HG02763 (cell line): ENCODE results near the gene FLRT1.

Experiments used
- ATAC-seq: cut with Tn5 transposase; IDR thresholded peaks from one replicate; pipeline ENCODE4 v1.9.1; 2021; ENCODE audit warnings: mild to moderate bottlenecking, moderate library complexity; ENCODE audit not compliant: unreplicated experiment

The FLRT1 gene

DNA sequence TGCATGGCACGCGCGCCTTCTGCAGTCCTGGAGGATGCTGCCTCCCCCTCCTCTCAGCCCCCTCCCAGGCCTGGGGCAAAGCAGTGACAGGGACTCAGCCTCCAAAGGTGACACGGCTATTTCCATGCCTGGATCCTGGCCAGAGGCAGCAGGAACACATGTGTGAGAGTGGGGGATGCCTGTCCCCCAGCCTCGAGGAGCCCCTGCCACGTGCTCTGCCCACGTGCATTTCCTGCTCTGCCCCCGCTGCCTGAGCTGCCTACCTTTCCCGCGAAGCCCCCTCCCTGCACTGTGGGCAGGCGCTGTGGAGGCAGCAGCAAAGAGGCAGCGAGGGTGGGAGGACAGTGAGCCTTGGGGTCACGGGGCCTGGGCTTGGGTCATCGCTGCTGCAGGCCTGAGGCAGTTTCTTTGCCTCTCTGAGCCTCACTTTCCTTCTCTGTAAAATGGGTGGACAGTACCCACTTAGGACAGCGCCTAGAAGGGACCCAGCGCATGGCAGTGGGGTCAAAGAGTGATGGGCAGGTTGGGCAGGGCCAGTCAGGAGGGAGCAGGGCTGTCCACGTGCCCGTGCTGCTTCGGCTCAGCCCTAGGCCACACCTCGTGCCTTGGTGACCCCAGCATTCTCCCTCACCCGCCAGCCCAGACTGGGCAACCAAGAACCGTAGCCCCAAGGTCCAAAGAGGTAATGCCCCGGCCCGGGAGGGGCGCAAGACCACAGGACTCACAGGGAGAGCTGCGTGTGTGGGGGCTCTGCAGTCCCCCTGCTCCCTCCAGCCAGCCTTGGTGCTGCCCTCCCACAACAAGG, 48.6 kb downstream of the FLRT1 start:
- no peak for ATAC-seq

DNA sequence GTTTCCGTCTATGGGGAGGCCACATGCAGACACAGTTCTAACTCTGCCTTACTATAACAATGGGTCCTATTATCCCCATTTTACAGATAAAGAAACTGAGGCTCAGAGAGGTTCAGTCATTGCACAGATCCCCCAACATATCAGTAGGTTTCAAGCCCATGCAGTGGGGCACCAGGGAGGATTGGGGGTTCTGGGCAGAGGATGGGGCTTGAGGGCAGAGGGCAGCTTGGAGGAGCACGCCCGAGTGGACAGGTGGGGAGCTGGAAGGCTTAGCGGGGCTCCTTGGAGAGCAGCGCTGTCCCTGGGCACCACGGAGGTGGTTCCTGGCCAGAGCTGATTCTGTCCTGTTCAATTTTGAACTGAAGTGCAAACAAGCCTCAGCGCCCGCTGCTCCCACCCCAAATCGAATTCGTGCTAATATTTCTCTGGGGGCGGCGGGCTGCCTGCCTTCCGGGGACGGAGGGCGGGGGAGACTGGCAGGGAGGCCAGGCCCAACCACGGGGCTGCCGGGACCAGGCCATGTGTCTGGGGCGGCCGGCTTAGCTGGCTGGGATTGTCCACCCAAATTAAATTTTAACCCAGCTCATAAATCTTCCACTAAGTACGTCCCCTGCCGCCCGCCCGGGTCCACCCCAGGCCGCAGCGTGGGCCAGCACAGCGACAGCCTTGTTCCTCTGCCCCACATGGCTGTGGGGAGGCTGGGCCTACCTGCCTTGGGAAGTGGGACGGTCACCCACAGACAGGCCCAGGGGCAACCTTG, 49.4 kb downstream of the FLRT1 start:
- no peak for ATAC-seq
